ENCODE data around the gene INSRR.

INSRR gene

DNA sequence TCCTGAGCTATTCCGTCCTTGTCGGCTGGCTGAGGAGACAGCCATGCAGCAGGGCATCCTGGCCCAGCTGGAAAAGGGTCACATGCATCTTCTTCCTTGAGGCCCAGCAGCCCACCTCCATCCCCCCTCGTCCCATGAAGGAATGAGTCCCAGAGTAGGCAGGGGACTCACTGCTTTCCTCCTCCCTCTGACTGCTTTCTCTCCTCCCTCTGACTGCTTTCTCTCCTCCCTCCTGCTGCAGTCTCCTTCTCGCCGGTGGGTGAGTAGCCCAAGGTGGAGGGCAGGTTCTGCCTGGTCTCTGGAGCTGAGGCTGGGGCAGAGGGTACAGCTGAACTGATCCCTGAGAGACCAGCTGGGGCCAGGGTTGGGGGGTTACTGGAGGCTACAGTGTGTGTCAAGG is 15.2 kb upstream of the INSRR start:
- DNase-seq (ENCODE audit: low spot score), result no peak

DNA sequence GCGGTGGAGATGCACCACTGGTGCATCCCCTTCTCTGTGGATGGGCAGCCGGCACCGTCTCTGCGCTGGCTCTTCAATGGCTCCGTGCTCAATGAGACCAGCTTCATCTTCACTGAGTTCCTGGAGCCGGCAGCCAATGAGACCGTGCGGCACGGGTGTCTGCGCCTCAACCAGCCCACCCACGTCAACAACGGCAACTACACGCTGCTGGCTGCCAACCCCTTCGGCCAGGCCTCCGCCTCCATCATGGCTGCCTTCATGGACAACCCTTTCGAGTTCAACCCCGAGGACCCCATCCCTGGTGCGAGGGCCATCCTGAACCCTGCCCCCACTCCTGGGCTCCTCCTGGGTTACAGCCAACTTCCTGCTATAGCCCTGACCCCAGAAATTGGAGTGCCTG is 14.7 kb upstream of the INSRR start:
- DNase-seq (ENCODE audit: low spot score), result no peak

DNA sequence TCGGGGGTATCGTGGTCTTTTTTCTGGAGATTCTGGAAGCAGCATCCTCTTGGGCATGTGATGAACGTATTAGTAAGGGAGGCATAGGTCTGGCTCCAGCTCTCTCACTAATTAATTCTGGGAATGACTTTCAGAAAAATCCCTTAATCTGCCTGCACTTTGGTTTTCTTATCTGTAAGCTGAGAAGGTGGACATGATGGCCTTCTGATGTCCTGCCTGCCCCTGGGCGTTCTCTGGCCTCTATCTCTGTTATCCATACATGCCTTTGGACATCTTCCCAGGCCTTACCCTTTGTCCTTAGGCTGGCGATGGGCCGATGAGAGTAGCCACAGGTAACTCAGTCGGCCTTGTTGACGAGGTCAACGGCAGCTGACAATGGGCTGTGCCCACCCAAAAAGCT is 10.5 kb upstream of the INSRR start:
- no peak for DNase-seq (ENCODE audit: low spot score)

DNA sequence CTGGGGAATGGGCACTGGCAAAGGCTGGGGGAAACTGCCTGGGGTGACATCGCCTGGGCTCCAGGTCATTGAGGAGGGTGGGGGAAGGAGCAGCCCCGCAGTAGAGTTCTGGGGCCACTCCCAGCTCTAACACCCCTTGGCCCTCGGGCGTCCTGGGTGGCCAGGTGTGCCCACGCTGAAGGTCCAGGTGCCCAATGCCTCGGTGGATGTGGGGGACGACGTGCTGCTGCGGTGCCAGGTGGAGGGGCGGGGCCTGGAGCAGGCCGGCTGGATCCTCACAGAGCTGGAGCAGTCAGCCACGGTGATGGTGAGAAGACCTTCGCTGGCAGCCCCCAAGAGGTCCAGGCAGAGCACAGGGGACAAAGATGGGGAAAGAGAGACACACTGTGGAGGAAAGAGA is 9.4 kb upstream of the INSRR start:
- DNase-seq (ENCODE audit: low spot score), result no peak

DNA sequence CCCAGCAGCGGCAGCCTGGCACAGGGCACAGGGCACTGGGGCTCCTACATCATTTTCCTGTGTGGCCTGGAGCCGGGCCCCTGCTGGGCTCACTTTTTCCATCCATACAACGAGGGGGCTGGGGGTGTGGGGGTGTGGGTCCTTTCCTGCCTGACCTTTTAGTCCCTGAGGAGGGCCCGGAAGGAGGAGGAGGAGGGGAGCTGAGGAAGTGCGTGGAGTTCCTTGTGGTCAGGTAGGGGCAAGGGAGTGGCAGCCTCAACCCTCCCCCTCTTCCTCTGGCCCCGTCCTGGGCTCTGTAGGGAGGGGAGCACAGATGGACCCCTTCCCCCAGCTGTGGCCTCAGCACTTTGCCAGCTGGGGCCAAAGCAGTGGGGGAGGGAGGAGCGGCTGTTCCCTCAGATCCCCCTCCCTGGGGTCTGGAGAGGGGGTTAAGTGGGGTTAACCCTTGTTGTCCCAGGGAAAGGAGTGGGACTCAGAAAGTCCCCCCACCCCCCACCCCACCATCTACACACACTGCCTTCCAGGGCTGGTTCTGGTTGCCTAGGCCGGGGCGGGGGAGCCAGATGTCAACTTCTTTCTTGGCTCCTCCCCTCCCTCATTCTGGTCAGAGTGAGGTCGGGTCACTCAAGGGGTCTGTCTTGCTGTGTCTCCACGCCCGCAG is 7.5 kb upstream of the INSRR start:
- DNase-seq (ENCODE audit: low spot score), result no peak

DNA sequence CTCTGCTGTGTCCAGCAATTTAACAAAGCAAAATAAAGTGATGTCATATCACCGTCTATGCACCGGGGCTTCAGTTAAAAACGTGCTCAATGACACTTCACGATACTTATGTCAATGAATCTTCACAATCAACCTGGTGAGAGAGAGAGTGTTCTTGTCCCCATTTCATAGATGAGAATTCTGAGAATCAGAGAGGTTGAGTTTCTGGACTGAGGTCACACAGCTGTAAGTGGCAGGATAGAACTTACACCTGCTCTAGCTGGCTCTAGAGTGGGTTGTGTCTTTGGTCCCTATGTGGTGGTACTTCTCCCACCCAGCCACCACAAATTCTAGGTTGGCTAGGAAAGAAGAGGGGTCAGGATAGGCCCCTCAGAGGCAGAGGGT is 6.9 kb upstream of the INSRR start:
- no peak for DNase-seq (ENCODE audit: low spot score)

DNA sequence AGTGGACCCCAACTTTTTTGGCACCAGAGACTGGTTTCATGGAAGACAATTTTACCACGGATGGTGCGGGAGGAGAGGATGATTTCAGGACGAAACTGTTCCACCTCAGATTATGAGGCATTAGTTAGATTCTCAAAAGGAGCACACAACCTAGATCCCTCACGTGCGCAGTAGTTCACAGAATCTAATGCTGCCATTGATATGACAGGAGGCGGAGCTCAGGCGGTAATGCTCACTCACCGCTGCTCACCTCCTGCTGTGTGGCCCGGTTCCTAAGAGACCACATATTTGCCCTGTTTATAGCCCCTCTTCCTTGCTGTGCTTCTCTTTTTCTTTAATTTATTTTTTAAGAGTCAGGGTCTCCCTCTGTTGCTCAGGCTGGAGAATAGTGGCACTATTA is 6.3 kb upstream of the INSRR start:
- no peak for DNase-seq (ENCODE audit: low spot score)

DNA sequence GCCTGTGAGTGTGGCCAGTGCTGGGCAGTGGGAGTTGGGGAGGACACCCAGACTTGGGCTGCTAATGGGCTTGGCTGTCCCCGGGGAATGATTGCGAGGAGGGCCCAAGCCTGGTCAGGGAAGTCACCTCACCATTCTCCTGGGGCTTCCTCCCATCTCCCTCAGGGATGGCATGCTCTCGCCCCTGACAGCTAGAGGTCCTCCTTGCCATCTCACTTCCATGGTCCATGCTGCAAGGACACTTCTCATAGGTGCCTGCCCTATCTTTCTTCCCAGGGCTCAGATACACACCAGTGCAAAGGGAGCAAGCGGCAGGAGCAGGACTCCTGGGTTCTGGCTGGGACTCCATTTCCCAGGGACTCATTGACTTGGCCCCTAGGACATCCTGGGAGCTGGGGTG is 5.9 kb upstream of the INSRR start:
- no peak for DNase-seq (ENCODE audit: low spot score)

DNA sequence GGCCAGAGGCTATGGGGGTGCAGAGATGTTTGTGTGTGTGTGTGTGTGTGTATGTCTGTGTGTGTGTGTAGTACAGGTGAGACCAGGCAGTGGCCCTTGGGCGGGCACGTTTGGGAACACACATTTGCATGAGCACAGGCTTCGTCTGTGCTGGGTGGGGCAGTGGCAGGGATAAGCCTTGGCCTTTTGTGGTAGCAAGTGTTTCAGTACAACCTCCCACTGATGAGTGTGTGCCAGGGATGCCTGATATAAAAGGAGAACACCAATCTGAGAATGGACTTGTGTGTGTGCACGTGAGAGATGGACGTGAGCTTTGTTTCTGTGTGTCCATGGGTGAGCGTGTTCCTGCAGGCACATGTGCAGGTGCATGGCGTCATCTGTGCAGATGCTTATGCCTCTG is 4.7 kb upstream of the INSRR start:
- no peak for DNase-seq (ENCODE audit: low spot score)

DNA sequence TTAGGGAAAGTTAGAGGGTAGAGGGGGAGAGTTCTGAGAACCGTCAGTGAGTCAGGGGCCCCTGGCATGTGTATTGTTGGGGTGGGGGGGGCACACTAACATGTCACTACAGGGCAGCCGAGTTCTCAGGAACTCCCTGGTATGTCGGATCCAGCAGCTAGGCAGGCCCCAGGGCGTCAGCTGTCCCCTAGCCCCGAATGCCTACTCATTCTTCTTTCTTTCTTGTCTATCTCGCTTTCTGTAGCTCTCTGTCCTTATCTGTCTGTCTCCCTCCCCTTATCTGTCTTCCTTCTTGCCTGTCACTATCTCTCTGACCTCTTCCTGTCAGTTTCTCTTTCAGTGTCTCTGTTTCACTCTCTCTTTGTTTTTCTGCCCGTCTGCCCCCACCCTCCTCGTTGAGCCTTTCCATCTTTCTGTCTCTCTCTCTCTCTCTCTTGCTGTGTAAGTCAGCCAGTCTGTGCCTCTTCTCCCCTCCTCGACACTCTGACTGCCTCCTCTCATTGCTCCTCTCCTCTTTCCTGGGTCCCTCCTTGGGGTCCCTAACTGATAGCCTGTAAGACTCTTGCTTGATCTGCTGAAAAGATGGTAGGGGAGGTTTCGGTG is 4.2 kb upstream of the INSRR start:
- DNase-seq (ENCODE audit: low spot score), result no peak

DNA sequence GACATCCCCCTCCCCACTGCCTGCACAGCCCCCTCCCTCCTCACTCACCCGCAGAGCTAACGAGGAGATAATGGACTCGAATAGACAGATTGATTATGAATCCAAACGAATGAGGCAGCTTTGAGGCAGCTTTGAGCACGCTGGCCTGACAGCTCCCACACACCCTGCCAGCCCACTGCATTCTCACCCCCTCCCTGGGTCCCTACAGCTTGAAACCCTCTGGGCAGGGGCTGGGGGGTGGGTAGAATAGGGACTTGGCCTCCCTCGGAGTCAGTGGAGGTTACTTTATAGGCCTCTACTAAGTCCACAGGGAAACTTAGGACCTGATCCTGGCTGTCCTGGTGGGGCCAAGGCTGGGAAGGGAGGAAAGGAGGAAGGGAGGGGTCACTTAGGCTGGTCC is 3.7 kb upstream of the INSRR start:
- DNase-seq (ENCODE audit: low spot score), result no peak

DNA sequence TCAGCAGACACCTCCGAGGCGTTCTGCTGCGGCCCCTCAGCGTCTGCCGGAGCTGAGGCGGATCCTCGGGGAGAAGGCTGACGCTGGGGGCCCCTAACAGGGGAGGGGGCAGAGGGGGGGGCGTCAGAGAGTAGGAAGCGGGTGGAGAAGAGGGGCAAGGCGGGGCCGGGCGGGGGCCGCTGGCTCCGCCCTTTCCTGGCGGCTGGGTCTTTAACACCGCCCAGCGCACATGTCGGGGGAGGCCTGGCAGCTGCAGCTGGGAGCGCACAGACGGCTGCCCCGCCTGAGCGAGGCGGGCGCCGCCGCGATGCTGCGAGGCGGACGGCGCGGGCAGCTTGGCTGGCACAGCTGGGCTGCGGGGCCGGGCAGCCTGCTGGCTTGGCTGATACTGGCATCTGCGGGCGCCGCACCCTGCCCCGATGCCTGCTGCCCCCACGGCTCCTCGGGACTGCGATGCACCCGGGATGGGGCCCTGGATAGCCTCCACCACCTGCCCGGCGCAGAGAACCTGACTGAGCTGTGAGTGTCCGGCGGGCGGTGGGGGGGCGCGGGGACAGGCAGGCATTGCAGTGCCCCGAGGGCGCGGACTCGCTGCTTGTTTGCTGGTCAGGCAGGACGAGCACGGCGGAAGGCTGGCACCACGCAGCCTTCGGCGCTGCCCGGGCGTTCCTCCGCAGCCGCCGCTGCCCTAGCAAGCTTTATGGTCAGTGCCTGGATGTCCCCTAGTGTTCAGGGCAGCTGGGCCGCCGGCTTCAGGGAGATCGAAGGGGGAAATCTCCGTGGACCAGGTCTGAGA is 1.9 kb upstream of the INSRR start, which contains the start of gene NTRK1:
TSS of gene NTRK1 (plus strand) at position 238 of the 796 bp plus-strand sequence. CDS start at position 308, 70 bp downstream.
- peak; percentile 15 for DNase-seq (ENCODE audit: low spot score)

DNA sequence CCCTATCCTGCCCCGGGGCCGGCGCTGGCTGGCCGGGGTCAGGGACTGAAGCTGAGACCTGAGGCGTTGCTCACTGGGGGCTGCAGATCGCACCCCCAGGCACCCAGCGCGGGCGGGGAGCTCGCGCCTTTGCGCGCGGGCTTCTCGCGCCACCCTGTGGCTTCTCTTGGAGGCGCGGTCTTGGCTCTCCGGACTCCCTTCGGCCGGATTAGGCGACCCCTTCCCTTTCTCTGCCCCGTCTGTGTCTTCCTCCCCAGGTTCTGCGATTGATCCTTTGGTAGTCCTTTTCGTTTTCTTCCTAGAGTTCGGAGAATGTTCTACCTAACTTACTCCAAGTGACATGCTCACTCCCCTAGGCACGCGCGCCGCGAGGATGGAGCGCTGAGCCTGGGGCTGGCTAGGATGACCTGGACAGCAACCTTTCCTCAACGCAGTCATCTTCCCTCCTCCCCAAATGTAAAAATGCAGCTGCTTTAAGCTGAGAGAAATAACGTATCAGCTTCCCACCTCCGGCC is 1.3 kb upstream of the INSRR start:
- peak; percentile 53 for DNase-seq (ENCODE audit: low spot score)

DNA sequence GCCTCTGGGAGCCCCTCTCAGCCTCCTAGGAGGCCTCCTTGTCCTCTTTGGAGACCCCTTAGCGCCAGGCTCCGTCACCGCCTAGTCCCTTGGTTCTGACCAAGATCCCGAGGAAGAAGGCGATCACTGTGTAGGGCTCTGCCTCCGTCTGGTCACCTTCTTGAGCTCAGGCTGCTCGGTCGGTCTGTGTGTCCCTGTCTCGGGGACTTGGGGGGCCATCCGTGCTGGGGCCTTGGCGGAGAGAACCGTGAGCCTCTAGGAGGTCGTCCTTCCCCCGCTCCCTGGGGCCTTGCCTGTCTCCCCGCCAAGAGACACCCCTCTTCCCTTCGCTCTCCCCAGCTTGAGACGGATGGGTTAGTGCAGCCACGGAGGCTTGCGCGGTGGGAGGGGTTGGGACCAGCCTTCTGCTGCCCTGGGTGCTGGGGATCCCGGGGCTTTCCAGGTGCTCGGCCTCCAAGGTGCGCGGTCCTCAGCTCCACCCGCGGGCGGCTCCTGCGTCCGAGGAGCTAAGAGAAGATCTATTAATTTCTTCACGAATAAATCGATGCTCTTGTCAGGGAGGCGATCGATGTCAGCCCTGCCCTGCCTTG is 701 bp upstream of the INSRR start:
- DNase-seq (ENCODE audit: low spot score), result peak; percentile 28

DNA sequence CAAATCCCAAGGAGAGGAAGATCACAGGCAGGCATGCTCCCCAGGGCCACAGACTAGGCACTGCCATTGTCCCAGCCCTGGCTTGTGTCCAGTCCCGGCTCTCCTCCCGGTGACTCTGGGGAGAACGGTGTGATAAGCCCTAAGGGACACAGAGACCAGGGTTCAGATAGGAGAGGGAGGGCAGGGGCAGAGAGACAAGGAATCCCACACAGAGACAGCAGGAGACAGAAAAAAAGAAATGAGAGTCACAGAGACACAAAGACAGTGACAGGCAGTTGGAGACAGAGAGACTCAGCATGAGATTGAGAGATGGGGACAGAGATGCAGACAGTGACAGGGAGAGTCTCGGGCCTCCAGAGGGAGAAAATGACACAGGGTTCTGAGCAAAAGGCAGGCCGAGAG is 361 bp downstream of the INSRR start:
- DNase-seq (ENCODE audit: low spot score), result no peak

DNA sequence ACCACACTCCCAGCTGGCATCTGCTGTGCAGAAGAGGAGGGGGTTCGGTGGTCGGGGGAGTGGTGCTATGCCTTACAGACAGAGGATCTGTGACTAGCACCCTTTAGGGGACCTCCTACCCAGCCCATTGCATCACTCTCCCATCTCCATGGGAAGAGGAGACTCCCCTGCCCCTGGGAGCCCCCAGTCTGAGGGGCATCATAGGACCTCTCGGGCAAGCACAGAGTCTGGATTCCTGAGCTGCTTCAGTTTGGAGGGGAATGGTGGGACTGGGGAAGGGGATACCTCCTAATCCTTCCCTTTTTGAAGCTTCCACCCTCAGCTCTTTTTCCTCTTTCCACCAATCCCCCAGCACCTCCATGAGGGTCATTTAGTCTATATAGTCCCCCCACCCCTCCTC is 1.4 kb downstream of the INSRR start:
- no peak for DNase-seq (ENCODE audit: low spot score)

DNA sequence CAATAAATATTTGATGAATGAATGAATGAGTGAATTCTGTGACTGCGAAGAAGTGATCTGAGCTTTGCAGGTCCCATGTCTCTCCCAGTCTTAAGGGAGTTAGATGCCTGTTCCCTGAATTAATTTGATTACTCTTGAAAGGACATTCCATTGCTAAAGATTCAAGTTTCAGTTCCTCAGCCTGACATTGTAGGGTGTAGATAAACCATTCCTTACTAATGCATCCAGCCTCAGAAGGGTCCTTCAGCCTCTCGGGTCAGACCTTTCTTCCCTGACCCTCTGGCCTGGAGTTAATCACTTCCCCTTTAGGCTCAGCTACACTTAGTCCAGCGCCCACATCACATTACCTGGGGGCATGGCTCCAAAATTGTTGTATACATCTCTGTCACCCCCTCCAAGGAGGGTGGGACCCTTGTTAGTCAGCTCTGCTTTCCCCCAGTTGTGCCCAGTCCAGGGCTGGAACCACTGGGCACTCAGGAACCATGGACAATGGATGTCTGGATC is 2.6 kb downstream of the INSRR start:
- DNase-seq (ENCODE audit: low spot score), result no peak

DNA sequence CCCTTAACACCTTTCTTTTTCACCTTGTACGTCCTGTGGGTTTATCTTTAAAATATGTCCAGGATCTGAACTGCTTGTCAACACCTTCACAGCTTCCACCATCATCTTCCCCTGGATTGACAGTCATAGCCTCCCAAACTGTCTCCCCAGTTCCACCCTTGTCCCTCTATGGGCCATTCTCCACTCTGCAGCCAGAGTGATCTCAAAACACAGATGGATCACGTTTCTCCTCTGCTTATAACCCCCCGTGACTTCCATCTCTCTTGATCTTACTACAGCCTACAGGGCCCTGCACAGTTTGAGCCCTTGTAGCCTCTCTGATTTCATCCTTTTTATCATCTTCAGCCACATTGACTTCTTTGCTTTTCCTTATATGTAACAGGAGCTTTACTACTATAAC is 4.3 kb downstream of the INSRR start:
- DNase-seq (ENCODE audit: low spot score), result no peak

DNA sequence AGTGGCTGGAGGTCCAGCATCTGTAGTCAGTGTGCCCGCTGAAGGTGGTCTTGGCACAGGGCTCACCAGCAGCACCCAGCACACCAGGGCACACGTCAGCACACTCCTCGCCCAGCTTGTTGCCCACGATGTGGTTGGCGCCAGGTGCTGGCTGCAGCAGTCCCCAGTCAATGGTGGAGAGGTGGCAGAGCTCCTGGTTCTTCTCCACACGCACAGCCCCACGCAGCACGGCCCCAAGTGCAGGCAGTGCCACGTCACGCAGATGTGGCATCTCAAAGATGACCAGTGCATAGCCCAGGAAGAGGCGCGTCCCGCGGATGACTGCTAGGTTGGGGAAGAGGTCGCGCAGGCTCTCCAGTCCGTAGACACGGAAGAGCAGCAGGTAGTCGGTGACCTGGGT is 5.2 kb downstream of the INSRR start:
- no peak for DNase-seq (ENCODE audit: low spot score)

DNA sequence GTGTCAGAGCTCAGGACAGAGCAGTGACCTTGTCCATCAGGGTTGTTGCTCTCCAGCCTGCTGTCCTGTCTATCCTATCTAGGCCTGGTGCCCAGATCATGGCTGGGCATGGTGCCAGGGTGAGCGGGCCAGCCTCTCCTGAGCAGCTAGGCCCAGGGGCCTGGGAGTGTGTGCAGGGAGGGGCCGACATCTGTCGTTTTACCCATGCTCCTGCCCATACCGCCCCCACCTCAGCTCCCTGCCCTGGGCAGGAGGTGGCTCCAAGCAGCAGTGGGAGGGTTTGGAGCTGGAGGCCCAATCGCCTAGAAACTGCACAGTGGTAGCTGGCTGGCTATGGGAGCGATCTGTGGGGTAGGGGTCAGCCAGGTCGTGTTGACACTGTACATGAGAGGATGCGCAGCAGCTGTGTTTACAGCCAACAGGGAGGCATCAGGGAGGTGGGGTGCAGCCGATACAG is 6.5 kb downstream of the INSRR start:
- no peak for DNase-seq (ENCODE audit: low spot score)

DNA sequence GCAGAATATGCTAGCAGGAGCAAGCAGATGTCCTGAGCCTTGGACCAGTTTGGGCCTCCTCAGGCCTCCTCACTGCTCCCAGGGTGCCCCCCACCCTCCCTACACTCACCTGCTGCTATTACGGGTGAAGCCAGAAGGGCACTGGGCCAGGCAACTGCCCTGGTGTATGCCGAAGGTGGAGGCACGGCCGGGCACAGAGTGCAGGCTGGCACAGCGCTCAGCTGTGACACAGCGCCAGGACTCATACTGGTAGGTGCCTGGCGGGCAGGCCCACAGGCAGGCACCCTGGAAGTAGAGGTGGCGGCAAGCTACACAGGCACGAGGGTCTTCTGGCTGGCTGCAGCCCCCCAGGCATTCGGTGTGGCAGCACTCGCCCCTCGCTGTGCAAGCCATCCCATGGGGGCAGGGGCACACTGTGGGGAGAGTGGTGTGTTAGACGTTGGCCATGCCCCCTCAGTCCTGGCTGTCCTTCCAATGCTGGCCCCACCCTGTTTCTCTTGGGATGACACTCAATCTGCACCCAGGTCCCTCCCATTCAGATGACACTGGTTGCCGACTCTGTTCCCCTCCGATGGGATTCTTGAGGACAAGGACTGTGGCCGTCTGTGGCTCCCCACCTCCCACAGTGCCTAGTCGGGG is 7.0 kb downstream of the INSRR start:
- DNase-seq (ENCODE audit: low spot score), result no peak

DNA sequence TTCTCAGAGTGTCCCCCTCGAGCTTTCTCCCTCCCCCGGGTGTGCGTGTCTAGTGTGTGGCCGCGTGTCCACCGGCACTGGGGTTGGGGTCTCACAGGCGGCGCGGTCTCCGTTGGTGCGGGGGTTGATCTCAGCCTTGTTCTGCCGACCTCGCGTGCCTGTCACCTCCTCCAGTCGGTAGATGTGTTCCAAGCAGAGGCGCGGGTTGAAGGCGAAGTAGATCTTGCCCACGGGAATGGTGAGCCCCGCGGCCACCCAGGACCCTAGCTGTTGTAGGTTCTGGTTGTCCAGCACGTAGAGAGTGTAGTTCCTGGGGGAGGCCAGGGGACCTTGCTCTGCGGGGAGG is 9.8 kb downstream of the INSRR start:
- no peak for DNase-seq (ENCODE audit: low spot score)

Measured in kidney capillary endothelial cell (primary cell).